Lower lobe of right lung (tissue), 2 donors: ENCODE measurements around the gene CHERP. TPM values are rescaled to one million over a fixed set of nuclear protein-coding genes. Genes with fewer than 3 reads are reported as not detected.

Experiments used
- ATAC-seq, 2 donors: fragments of 200-7000 bp; cut with Tn5 transposase; one replicate each; pipeline ENCODE4 v1.9.1; 2020 to 2022; ENCODE audit warnings: mild to moderate bottlenecking in 2 of 2, moderate library complexity in 2 of 2
- DNase-seq: peaks from one replicate; pipeline ENCODE4 v3.0.0-alpha.2; 2020
- H3K27ac ChIP-seq: fragments of 200-600 bp; one replicate; pipeline ENCODE4 v1.8.0; 2022
- H3K27me3 ChIP-seq: fragments of 200-600 bp; one replicate; pipeline ENCODE4 v1.8.0; 2022; ENCODE audit warnings: low read depth
- H3K36me3 ChIP-seq: fragments of 200-600 bp; one replicate; pipeline ENCODE4 v1.8.0; 2022; ENCODE audit warnings: mild to moderate bottlenecking
- H3K4me1 ChIP-seq: fragments of 200-600 bp; one replicate; pipeline ENCODE4 v1.8.0; 2022
- H3K4me3 ChIP-seq: fragments of 200-600 bp; one replicate; pipeline ENCODE4 v1.8.0; 2022; ENCODE audit warnings: mild to moderate bottlenecking
- H3K9me3 ChIP-seq: fragments of 200-600 bp; one replicate; pipeline ENCODE4 v1.8.0; 2022
- CTCF ChIP-seq: fragments of 200-600 bp; IDR thresholded peaks from one replicate; pipeline ENCODE4 v1.8.0; 2022; ENCODE audit warnings: antibody characterized with exemption, mild to moderate bottlenecking
- intact Hi-C: fragments of 100-400 bp; cut with DNase I; formaldehyde crosslinking; loops from one replicate; pipeline ENCODE4 v1.11.0; 2022
- total RNA-seq: library from RNA; stranded (reverse); fragmentation: NEBNext Ultra II Directional; extraction: Animal tissue kit (Norgen Biotek cat#: 25700); gene quantifications from one replicate; pipeline ENCODE4 v1.2.1, GENCODE V29; 2021
- donor health status: DM: no; HTN: yes; CAD: no; lungs with severe emphysema.

Gene CHERP
- total RNA-seq, 1 donor from 2014 or later = 35.4 TPM

DNA sequence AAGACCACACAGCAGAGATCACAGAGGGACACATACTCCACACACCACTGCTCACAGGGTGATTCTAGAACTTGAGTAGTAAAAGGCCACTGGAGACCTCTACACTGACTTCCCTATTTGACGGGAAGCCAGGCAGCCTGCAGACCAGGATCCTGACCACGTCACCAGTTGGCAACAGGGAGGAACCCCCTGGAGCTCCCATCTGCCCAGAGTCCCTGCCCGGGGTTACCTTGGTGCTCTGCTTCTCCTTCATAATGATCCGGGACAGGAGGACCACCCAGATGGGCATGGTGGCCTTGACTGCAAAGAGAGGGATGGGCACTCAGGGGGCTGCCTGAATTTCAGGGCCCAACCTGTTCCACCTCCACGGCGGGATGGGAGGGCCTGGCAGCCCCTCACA, 29.0 kb upstream of the CHERP start:
- Histone ChIP-seq H3K27ac (peak overlapping the region; percentile 88), H3K4me3 (peak overlapping the region; percentile 73), H3K36me3 (peaks cover 60% of the 10 kb centered on the region), H3K4me1 (peaks cover 59% of the 10 kb centered on the region), H3K9me3 (no peaks in the 10 kb centered on the region), H3K27me3 (no peaks in the 10 kb centered on the region)
- no peak for ATAC-seq
- intact Hi-C loops = no loop called here
- DNase-seq = peak; percentile 49
- TF ChIP-seq CTCF = no peak

DNA sequence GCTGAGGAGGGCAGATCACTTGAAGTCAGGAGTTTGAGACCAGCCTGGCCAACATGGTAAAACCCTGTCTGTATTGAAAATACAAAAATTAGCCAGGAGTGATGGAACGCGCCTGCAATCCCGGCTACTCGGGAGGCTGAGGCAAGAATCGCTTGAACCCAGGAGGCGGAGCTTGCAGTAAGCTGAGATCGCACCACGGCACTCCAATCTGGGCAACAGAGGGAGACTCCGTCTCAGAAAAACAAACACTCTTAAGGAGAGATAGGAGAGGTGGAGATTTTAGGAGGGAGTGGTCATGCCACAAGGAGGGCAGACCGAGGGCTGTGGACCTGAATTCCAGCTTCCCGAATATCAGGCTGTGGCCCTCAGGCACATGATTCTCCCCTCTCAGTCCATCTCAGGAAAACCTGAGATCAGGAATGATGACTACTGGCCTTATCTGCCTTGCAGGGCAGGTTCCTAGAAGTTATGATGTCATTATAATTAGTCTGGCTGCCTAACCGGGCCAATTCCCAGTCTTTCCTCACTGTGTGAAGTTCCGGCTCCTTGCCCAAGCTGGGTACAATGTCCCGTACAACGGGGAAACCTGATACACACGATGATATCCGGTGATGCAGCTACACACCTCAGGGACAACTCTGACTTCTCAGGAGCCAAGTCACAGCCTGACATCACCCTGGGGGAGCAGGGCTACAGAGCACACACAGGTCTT, 27.5 kb upstream of the CHERP start:
- H3K27ac ChIP-seq = peak overlapping the region; percentile 80
- peak; percentile 73 for DNase-seq
- intact Hi-C loops = no loop called here
- peak; percentile 43 to 52 for ATAC-seq
- no peak for TF ChIP-seq CTCF
- H3K4me3 ChIP-seq = no peak overlapping the region
- no peaks in the 10 kb centered on the region for H3K27me3 ChIP-seq
- H3K9me3 ChIP-seq = no peaks in the 10 kb centered on the region
- peaks cover 62% of the 10 kb centered on the region for H3K36me3 ChIP-seq
- peaks cover 71% of the 10 kb centered on the region for H3K4me1 ChIP-seq

GRCh38 chr19:16566702-16567101, 24.5 kb upstream of the CHERP start:
- Histone ChIP-seq H3K27ac (peak overlapping the region; percentile 31), H3K4me3 (no peak overlapping the region), H3K27me3 (no peaks in the 10 kb centered on the region), H3K9me3 (no peaks in the 10 kb centered on the region), H3K4me1 (peaks cover 61% of the 10 kb centered on the region), H3K36me3 (peaks cover 87% of the 10 kb centered on the region)
- TF ChIP-seq CTCF = no peak
- intact Hi-C loops = no loop called here
- no peak for DNase-seq
- ATAC-seq = no peak

DNA sequence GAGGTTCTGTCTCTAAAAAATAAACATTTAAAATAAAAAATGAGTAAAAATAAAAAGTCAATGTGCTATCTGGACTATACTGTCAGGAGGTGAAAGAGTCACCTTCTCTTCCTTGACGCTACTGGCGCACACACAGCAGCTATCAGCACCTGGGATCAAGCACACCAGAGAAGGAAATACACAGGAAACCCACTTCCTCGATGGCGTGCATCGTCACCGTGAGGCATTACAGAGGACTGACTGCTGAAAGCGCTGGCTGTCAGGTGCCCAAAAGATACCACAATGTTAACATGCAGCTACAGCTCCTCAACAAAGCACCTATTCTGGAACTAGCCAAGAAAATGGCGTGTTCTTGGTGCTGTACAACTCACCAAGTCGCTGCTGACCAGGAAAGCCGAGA, 23.9 kb upstream of the CHERP start:
- intact Hi-C loops = no loop called here
- Histone ChIP-seq H3K27ac (peak overlapping the region; percentile 31), H3K9me3 (no peaks in the 10 kb centered on the region), H3K4me3 (no peak overlapping the region), H3K4me1 (peaks cover 55% of the 10 kb centered on the region), H3K27me3 (no peaks in the 10 kb centered on the region), H3K36me3 (peaks cover 92% of the 10 kb centered on the region)
- no peak for TF ChIP-seq CTCF
- DNase-seq = peak; percentile 47
- ATAC-seq = no peak

GRCh38 chr19:16564842-16565241, 22.6 kb upstream of the CHERP start:
- Histone ChIP-seq H3K36me3 (peaks cover 99% of the 10 kb centered on the region), H3K27ac (peak overlapping the region; percentile 31)
- peak; percentile 25 to 69 for ATAC-seq

More at GRCh38 chr19:16564842-16565241, 22.6 kb upstream of the CHERP start:
- Histone ChIP-seq H3K4me1 (peaks cover 43% of the 10 kb centered on the region), H3K27me3 (no peaks in the 10 kb centered on the region), H3K9me3 (no peaks in the 10 kb centered on the region), H3K4me3 (no peak overlapping the region)
- TF ChIP-seq CTCF = no peak
- intact Hi-C loops = no loop called here
- peak; percentile 44 for DNase-seq
